GM03348 (cell line): ENCODE measurements around the gene ICA1.
"Not testable (repeated sequence)": the region's sequence is repeated elsewhere in the genome, so short reads cannot be mapped to it uniquely, and the experiment has no call there.

Experiments used
- DNase-seq: peaks from one replicate; pipeline ENCODE4 v3.0.0; 2012; ENCODE audit warnings: low spot score

The ICA1 gene

DNA sequence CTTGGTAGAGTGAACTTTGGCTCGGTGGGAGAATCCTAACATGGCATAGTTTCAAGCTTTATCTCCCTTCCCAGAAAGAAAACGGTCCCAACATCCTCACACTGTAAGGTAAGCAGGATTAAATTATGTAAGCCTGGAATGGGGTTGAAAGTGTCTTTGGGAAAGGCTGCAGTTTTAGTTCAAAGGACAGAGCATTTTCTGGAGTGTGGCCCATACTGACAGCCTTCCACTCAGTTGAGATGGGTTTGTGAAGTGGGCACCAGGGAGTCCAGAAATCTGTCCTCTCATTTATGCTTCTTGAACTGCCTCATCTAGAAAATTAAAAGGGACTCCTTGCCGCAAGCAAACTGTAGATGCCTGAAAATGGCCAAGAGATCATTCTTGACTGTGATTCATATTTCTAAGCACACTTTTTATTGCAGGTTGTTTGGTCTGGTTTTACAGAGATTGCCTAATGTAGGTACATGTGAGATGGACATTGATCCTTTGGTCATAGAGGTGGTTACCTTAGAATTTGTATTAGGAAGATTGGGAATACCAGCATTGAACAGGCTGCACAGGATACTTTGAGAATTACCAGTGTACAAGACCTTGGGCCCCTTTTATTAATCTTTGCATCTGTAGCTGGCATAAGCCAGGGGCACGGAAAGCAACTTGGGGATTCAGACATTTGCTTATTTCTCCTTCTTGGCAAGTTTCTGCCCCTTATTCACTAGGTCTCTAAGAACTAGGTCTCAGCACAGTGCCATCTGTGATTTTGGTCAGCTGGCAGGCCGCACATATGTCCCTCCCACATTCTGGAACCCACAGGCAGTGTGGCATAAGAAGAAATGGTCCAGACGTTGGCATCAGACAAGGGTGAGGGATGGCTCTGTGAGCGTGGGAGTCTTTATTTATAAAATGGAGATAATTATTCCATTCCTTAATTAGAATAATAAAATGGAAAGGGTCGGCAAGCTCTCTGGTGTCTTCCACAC, 167.5 kb downstream of the ICA1 start:
- no peak for DNase-seq

DNA sequence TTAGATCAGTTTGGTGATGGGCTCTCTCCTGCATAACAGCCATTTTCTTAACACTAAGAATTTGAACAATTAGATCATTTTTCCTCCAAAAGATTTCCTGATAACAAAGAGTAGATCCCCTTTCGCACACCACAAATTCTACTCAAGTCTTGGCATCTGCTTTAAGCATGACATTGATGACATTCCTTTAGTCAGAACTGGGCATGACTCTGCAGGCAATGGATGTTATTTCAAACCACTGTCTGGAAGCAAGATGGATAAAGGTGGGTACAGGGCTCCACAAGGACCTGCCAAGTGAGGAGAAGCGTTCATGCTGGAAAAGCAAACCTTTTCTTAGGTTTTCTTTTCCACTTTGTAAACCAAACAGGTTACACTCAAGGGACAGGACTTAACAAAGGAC, 169.8 kb downstream of the ICA1 start:
- no peak for DNase-seq

DNA sequence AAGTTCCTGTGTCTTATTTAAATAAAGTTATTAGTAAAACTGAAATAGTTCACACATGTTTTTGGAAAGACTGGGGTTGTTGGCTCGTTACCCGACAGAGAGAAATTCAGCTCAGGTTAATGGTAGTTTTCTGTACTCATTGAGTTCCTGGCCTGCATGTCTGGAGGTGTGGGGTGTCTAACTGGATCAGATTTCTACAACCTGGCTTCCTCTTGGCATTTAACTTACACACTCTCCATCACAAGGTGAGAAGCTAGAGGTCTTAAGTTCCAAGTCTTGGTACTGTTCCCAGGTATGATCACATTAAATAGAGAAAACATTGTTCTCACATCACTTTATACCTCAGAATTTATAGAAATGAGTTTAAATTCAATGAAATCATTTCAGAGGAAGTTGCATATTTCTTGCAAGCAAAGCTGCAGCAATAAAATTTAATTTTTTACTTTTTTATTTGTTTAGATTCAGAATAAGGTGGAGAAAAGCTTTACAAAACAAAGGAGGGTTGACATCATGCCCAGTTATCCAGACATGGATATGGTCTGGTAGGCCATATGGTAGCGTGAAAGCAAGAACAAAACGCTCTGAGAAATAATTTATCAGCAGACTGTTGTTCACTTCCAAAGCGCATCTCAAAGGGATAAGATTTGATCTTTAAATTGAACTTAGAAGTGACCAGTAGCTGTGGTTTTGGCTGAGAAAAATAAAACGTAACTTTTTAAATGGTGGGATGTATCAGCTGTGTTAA, 172.8 kb downstream of the ICA1 start:
- DNase-seq: no peak

DNA sequence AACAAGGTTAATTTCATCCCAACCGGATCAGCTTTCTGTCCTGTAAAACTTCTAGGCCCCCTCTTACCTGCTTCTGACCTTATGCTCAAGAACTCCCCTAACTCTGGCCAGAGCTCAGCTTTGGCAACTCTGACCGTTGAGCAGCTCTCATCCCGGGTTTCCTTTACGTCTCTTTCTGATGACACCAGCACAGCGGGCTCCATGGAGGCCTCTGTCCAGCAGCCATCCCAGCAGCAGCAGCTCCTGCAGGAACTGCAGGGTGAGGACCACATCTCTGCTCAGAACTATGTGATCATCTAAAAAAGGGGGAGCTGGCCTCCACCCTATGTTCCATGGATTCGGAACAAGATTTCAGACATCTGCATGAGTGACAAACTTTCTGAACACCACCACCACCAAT, 175.7 kb downstream of the ICA1 start:
- DNase-seq: no peak

DNA sequence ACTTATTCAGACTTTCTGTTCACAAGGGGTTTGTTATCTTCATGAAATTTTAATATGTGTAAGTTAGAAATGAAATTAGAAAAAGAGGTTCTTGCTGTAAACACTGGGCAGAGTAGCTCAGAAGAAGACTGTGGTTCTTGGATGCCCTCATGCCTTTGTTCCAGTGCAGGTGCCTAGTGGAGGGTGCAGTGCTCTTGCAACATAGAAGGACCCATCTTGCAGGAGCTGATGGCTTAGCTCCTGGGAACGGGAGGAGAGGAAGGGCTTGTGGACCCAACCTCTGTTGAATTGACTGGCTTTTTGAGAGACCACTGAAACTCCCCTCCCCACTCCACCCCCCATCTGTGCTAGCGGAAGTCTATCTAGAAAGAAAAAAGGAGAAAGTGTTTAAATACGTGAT, 176.5 kb downstream of the ICA1 start:
- DNase-seq: no peak

DNA sequence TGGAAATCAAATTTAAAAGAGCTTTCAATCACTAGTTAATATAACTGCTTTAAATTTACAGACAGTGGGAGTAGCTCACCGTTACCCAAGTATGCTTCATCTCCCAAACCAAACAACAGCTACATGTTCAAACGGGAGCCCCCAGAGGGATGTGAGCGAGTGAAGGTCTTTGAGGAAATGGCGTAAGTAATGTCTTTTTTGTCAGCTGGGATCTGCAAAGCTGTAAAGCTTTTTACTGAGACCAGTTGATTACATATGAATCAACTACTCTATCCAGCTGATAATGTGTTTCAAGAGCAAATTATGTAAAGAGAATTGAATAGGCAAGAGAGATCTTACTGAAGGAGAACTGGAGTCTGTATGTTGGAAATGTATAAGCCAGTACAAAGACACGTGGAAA, 177.1 kb downstream of the ICA1 start:
- no peak for DNase-seq

DNA sequence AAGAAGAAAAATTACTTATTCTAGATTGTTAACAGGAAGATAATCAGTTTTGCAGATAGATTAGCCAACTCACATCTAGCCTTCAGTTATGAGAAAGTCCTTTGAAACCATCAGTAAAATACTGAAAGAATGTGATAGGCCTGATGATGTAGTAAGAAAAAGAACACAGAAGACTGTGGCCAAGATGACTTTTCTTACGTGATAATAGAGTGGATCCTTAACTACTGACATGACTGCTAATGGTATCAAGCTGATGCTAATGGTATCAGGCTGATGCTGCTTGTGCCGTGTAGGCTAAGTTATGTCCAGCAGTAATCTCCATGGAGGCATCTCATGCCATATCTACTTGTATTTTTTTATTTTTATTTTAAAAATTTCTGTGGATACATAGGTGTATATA, 179.2 kb downstream of the ICA1 start:
- DNase-seq: no peak

DNA sequence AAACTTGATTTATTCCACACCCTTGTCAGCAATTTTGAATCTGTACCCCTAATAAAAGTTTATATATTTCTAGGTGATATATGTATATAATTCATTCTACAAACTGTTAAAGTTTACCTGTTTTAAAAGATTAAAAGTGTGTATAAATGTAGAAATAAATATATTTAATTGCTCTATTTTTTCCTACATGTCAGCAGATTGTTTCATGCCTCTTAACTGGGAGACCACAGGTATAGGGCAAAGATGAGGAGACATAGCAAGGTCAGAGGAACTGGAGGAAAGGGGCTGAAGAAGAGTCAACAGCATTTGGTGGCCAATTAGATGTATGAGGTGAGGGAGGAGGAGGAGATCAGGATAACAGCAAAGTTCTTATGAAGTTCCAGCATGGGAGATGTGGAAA, 183.5 kb downstream of the ICA1 start:
- DNase-seq: no peak

DNA sequence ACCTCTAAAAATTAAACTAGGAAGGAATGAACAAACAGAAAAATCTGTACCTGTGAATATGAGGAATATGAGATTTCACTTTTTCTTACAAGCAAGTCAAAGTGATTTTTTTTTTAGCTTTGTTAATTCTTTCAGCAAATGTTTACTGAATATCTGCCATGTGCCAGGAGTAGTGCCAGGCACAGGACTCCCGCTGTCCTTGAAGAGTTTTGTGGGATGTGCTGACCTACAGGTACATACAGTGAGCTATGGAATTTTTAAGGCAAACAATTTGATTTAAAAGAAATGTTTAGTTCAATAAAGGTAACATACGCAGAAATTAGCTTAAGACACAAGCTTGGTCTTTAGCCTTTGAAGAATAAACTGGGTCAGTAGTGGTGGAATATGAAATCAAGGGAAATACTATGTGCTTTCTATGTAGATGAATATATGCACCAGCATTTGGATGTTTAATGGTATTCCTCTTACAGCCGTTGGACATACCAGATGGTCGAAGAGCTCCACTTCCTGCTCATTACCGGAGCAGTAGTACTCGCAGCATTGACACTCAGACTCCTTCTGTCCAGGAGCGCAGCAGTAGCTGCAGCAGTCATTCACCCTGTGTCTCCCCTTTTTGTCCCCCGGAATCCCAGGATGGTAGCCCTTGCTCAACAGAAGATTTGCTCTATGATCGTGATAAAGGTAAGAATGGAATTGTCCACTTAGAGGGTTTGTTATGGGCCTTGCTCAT, 191.4 kb downstream of the ICA1 start:
- no peak for DNase-seq

DNA sequence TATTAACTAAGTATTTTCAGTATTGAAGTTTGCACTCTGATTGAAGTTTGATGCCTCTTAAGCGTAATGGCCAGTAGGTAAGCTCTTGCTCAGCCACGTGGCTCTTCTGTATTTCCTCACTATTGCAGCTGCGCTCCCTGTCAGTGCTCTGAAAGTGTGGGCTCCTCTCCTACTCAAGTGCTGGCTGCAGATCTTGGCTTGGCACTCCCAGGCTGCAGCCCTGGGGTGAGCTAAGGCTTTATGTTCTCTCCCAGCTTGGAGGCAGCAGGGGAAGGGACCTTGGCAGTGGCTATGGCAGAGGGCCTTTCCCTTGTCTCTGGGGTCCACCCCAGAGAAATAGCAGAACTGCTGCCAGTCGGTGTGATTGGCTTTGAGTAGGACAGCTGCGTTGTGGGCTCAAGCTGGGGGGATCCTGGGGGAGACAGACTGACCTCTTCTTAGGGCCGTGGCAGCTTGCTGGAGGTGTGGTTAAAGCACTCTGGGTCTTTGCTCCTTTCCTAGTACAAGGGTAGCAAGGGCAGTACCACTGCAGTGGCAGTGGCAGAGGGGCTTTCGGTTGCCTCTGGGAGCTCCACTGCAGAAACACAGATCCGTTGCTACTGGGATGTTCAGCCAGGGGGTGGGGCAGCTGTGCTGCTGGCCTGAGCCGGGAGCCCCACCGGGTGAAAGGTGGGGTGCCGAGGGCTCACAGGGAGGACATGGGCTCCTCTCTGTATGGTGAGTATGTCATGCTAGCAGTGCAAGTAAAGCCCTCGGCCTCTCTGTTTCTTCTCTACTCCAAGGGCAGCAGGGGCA, 192.9 kb downstream of the ICA1 start:
- DNase-seq: no peak

DNA sequence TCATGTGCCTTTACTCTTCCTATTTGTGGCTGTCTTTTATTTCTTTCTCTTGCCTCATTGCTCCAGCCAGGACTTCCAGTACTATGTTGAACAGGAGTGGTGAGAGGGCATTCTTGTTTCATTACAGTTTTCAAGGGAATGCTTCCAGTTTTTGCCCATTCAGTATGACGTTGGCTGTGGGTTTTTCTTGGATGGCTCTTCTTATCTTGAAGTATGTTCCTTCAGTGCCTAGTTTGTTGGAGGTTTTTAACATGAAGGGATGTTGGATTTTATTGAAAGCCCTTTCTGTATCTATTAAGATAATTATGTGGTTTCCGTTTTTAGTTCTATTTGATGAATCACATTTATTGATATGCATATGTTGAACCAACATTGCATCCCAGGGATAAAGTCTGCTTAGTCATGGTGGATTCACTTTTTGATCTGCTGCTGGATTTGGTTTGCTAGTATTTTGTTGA, 196.6 kb downstream of the ICA1 start:
- peak; percentile 7 for DNase-seq

DNA sequence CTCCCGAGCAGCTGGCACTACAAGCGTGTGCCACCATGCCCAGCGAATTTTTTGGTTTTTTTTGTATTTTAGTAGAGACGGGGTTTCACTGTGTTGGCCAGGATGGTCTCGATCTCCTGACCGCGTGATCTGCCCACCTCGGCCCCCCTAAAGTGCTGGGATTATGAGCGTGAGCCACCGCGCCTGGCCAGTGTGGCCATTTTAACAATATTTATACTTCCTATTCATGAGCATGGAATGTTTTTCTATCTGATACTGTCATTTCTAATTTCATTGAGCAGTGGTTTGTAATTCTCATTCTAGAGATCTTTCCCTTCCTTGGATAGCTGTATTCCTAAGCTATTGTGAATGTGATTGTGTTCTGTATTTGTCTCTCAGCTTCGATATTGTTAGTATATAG, 197.1 kb downstream of the ICA1 start:
- no peak for DNase-seq

DNA sequence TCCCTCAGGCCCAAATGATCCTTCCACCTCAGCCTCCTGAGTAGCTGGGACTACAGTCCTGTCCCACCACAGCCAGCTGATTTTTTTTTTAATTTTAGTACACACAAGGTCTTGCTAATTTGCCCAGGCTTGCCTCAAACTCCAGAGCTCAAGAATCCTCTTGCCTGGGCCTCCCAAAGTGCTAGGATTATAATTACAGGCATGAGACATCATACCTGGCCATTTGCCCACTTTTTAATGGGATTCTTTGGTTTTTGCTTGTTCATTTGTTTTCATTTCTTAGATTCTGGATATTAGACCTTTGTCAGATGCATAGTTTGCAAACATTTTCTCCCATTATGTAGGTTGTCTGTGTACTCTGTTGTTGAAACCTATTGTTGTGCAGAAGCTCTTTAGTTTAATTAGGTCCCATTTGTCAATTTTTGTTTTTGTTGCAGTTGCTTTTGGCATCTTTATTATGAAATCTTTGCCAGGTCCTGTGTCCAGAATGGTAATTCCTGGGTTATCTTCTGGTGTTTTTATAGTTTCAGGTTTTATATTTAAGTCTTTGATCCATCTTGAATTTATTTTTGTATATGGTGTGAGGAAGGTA, 198.2 kb downstream of the ICA1 start:
- DNase-seq: no peak

DNA sequence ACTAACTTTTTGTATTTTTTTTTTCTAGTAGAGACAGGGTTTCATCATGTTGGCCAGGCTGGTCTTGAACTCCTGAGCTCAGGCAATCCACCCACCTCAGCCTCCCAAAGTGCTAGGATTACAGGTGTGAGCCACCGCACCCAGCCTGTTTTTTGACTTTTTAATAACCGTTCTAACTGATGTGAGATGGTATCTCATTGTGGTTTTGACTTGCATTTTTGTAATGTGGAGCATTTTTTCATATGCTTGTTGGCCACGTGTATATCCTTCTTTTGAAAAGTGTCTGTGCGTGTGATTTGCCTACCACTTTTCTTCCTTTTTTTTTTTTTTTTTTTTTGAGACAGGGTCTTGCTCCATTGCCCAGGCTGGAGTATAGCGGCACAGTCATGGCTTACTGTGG, 198.7 kb downstream of the ICA1 start:
- not testable (repeated sequence) for DNase-seq
